Activated CD4-positive, alpha-beta T cell treated with anti-CD3 and anti-CD28 coated beads, Interleukin-2, amount 50 U/mL, for 1 hour (primary cell): ENCODE results near the gene FBN3.

Experiments
- DNase-seq: peaks from one replicate; pipeline ENCODE4 v3.0.0-alpha.2; 2020

Gene FBN3

GRCh38 chr19:8087876-8088275, 61.5 kb downstream of the FBN3 start:
- DNase-seq: no peak

- no peak for DNase-seq
Measured at GRCh38 chr19:8086849-8087248, 62.5 kb downstream of the FBN3 start.

GRCh38 chr19:8085598-8086408, 63.6 kb downstream of the FBN3 start:
- no peak for DNase-seq

GRCh38 chr19:8084152-8084551, 65.2 kb downstream of the FBN3 start:
- DNase-seq: no peak

GRCh38 chr19:8083141-8083540, 66.3 kb downstream of the FBN3 start:
- DNase-seq: no peak

- DNase-seq: no peak
Measured at GRCh38 chr19:8081569-8082550, 67.5 kb downstream of the FBN3 start.

- no peak for DNase-seq
Measured at GRCh38 chr19:8080832-8081231, 68.6 kb downstream of the FBN3 start.

- no peak for DNase-seq
Measured at GRCh38 chr19:8079988-8080387, 69.4 kb downstream of the FBN3 start.

GRCh38 chr19:8075158-8076074, 74.0 kb downstream of the FBN3 start:
- DNase-seq: no peak

GRCh38 chr19:8074501-8074900, 74.9 kb downstream of the FBN3 start:
- no peak for DNase-seq

GRCh38 chr19:8071912-8072311, 77.5 kb downstream of the FBN3 start:
- DNase-seq: no peak

- DNase-seq: no peak
Measured at GRCh38 chr19:8069096-8069973, 80.1 kb downstream of the FBN3 start.

- no peak for DNase-seq
Measured at GRCh38 chr19:8065875-8066261, 83.5 kb downstream of the FBN3 start.

GRCh38 chr19:8064911-8065874, 84.2 kb downstream of the FBN3 start:
- no peak for DNase-seq

GRCh38 chr19:8057545-8058270, 91.7 kb downstream of the FBN3 start:
- no peak for DNase-seq

GRCh38 chr19:8056533-8056932, 92.9 kb downstream of the FBN3 start:
- no peak for DNase-seq

GRCh38 chr19:8054169-8054568, 95.2 kb downstream of the FBN3 start:
- no peak for DNase-seq

GRCh38 chr19:8052464-8052859, 96.9 kb downstream of the FBN3 start, which contains the start of gene CCL25:
Gene CCL25 (plus strand): TSS chr19:8052760. CDS start chr19:8053050, 290 bp downstream.
- no peak for DNase-seq

- peak; percentile 82 for DNase-seq
Measured at GRCh38 chr19:8050274-8051096, 98.9 kb downstream of the FBN3 start.
